H1 (cell line): ENCODE results near the gene RAB11A.

Experiments
- CBX5 ChIP-seq: fragments of 300-800, 300-1000 bp; sonication (generic); IDR thresholded peaks from 2 replicates; pipeline ENCODE4 v1.7.1; 2016; ENCODE audit warnings: antibody characterized with exemption, low read length, low read depth
- CTCF ChIP-seq, 3 experiments: IDR thresholded peaks; 1 replicate in 2 of 3; 2 replicates in 1 of 3; pipeline versions ENCODE4 v1.5.1 to v1.6.1; 2011; ENCODE audit warnings: low read length in 3 of 3, mild to moderate bottlenecking in 3 of 3, inconsistent platforms in 2 of 3, low read depth in 1 of 3, moderate library complexity in 1 of 3; ENCODE audit not compliant: insufficient read depth in 1 of 3; ENCODE audit errors: control extremely low read depth in 1 of 3
- E2F6 ChIP-seq: IDR thresholded peaks from 2 replicates; pipeline ENCODE4 v1.6.1; 2012; ENCODE audit warnings: inconsistent platforms
- EP300 ChIP-seq, 2 experiments: IDR thresholded peaks; 1 replicate in 1 of 2; 2 replicates in 1 of 2; pipeline ENCODE4 v1.6.1; 2011 to 2012; ENCODE audit warnings: low read depth in 2 of 2, low read length in 2 of 2, mild to moderate bottlenecking in 2 of 2, borderline replicate concordance in 1 of 2, inconsistent platforms in 1 of 2, moderate library complexity in 1 of 2
- EZH2 ChIP-seq: fragments of 200-600 bp; sonication (generic); IDR thresholded peaks from 2 replicates; pipeline ENCODE4 v1.7.1; 2012; ENCODE audit warnings: low read depth, mild to moderate bottlenecking, moderate library complexity, low read length, inconsistent platforms; ENCODE audit not compliant: severe bottlenecking
- MAX ChIP-seq: IDR thresholded peaks from 2 replicates; pipeline ENCODE4 v1.6.1; 2012; ENCODE audit warnings: inconsistent platforms
- NRF1 ChIP-seq: IDR thresholded peaks from 2 replicates; pipeline ENCODE4 v1.6.1; 2011; ENCODE audit warnings: mild to moderate bottlenecking, low read depth, low read length, improper control_type of control experiment
- POLR2AphosphoS5 ChIP-seq: IDR thresholded peaks from 2 replicates; pipeline ENCODE4 v1.6.1; 2011; ENCODE audit warnings: low read depth, low read length
- SIN3A ChIP-seq, 2 experiments: IDR thresholded peaks in 1 of 2; conservative IDR thresholded peaks in 1 of 2; 2 replicates each; pipeline ENCODE4 v1.6.1; 2011 to 2012; ENCODE audit warnings: low read length in 2 of 2, improper control_type of control experiment in 1 of 2, low read depth in 1 of 2, mild to moderate bottlenecking in 1 of 2

GRCh38 chr15:65896236-65896635, 26.9 kb downstream of the RAB11A start:
- no peak for TF ChIP-seq CTCF (IDR thresholded peaks at IDR 0.05; ENCODE audit: control extremely low read depth in 1 of 3, insufficient read depth in 1 of 3, low read depth in 1 of 3, low read length in 3 of 3)
- TF ChIP-seq E2F6 = no peak
- TF ChIP-seq EZH2 = no peak
- no peak for TF ChIP-seq SIN3A (conservative IDR thresholded peaks at IDR 0.05 in 1 of 2, IDR thresholded peaks at IDR 0.05 in 1 of 2; ENCODE audit: low read depth in 1 of 2, low read length in 2 of 2)
- TF ChIP-seq MAX = no peak
- TF ChIP-seq CBX5 = no peak
- no peak for TF ChIP-seq POLR2AphosphoS5
- no peak for TF ChIP-seq NRF1
- no peak for TF ChIP-seq EP300 (IDR thresholded peaks at IDR 0.05; ENCODE audit: borderline replicate concordance in 1 of 2, low read depth in 2 of 2, low read length in 2 of 2)
